Heart left ventricle (tissue), 13 donors: ENCODE data around the gene PTK7.

Experiments
- POLR2A ChIP-seq, 2 donors: fragments of 450-650 bp; IDR thresholded peaks; one replicate each; pipeline ENCODE4 v1.6.1; 2017; ENCODE audit warnings: antibody characterized with exemption in 2 of 2, mild to moderate bottlenecking in 2 of 2, moderate library complexity in 2 of 2
- TF ChIP-seq, protein P1 (sequence below), 12 donors: fragments of 200-600 bp; sonication (generic) in 4 of 12; IDR thresholded peaks; one replicate each; pipeline versions ENCODE4 v1.5.0 to v1.8.0; 2018 to 2022; ENCODE audit warnings: antibody characterized with exemption in 12 of 12, mild to moderate bottlenecking in 5 of 12
- donor health status: ischemic (EF 13 %, LVEDD 7.1; RV severe dilation, severe dysfunction).
- donor health status: DM: no; HTN: yes; CAD: no.
- donor health status: DM: no; HTN: no; CAD: no.
- donor health status: ischemic (EF 25% LVEDD 6.9; RV normal size, moderate dysfunction).
- donor health status: ischemic (EF 25% LVEDD 5.7; RV mildly dilated, moderate dysfunction).
- donor health status: ischemic (EF 35%, LVEDD 5.7; RV mildly dilated, moderate dysfunction).
- donor health status: nonischemic (EF 11% LVEDD 7.7; RV severe dilation, severe dysfunction).
- donor health status: DM: yes; HTN: yes; CAD: no.
- donor health status: PGD.
- donor health status: ischemic (EF 29% LVEDD 5.4; RV normal size, mild dysfunction).
- donor health status: nonischemic (EF 23%, LVEDD 6.1; RV moderate dilation, normal function).

DNA sequence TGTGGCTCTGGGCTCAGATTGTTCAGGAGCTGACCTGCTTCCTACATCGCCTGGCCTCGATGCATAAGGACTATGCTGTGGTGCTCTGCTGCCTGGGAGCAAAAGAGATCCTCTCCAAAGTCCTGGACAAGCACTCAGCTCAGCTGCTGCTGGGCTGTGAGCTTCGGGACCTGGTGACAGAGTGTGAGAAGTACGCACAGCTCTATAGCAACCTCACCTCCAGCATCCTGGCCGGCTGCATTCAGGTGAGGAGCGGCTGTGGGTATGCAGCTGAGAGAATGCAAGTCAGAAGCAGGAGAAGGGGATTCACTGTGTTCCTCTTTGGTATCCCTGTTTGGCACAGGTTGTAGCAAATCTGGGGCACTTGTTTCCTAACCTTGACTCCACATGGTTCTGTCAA, 123.8 kb downstream of the PTK7 start:
- TF ChIP-seq POLR2A (IDR thresholded peaks at IDR 0.05) = no peak
- TF ChIP-seq, protein P1, sequence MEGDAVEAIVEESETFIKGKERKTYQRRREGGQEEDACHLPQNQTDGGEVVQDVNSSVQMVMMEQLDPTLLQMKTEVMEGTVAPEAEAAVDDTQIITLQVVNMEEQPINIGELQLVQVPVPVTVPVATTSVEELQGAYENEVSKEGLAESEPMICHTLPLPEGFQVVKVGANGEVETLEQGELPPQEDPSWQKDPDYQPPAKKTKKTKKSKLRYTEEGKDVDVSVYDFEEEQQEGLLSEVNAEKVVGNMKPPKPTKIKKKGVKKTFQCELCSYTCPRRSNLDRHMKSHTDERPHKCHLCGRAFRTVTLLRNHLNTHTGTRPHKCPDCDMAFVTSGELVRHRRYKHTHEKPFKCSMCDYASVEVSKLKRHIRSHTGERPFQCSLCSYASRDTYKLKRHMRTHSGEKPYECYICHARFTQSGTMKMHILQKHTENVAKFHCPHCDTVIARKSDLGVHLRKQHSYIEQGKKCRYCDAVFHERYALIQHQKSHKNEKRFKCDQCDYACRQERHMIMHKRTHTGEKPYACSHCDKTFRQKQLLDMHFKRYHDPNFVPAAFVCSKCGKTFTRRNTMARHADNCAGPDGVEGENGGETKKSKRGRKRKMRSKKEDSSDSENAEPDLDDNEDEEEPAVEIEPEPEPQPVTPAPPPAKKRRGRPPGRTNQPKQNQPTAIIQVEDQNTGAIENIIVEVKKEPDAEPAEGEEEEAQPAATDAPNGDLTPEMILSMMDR (IDR thresholded peaks at IDR 0.05) = no peak
